Measurements from ENCODE around the gene MC2R. TPM values are rescaled to one million over a fixed set of nuclear protein-coding genes. Genes with fewer than 3 reads are reported as not detected.

MC2R gene
- total RNA-seq, 2 donors from 2014 or later = not detected

DNA sequence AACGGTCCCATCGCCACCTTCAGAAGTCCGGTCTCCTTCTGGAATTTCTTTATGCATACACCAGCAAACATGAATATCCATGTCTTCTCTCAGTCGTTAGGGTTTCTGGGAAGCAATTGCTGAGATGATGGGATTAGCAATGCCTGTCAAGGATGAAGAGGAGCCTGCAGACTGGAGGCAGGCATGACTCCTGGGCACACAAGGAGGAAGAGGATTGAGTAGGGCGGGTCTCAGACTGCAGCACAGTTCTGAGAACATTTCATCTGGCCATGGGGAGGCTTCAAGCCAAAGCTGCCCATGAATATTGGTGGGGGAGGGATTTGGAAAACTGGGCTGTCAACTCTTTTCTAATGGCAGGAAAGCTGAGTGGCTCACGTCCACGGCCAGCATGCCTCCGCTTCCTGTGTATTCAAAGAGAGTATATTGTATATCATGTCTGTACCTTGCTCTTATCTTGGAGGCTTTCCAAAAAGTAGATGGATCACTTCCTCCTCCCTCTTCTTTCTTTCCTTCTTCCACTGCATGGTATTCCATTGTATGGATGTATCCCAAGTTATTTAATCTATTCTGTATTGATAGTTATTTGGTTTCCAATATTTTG lies 24.5 kb downstream of the MC2R start:
- no peak for TF ChIP-seq CTCF (IDR thresholded peaks at IDR 0.05)
- H3K36me3 ChIP-seq = no peaks in the 10 kb centered on the region
- no peaks in the 10 kb centered on the region for H3K27me3 ChIP-seq (replicated peaks; ENCODE audit: insufficient read depth)
- no peak overlapping the region for H3K27ac ChIP-seq
- DNase-seq (ENCODE audit: low spot score) (no peak), ATAC-seq (ENCODE audit: insufficient number of reproducible peaks, low FRiP score, low read depth) (no peak)
- H3K4me3 ChIP-seq = no peak overlapping the region
- H3K4me1 ChIP-seq (ENCODE audit: control insufficient read depth in 1 of 2, low read depth in 2 of 2) = no peaks in the 10 kb centered on the region
- H3K9me3 ChIP-seq = no peaks in the 10 kb centered on the region

- H3K27me3 ChIP-seq (replicated peaks; ENCODE audit: insufficient read depth) = no peaks in the 10 kb centered on the region
- H3K4me1 ChIP-seq (ENCODE audit: control insufficient read depth in 1 of 2, low read depth in 2 of 2) = no peaks in the 10 kb centered on the region
- no peak overlapping the region for H3K4me3 ChIP-seq
- no peak overlapping the region for H3K27ac ChIP-seq
- ATAC-seq (ENCODE audit: insufficient number of reproducible peaks, low FRiP score, low read depth) (no peak), DNase-seq (ENCODE audit: low spot score) (no peak)
- H3K36me3 ChIP-seq = no peaks in the 10 kb centered on the region
- no peaks in the 10 kb centered on the region for H3K9me3 ChIP-seq
- TF ChIP-seq CTCF (IDR thresholded peaks at IDR 0.05) = no peak
Measured at GRCh38 chr18:13889671-13890070, 25.7 kb downstream of the MC2R start.

- H3K4me3 ChIP-seq = no peak overlapping the region
- ATAC-seq (ENCODE audit: insufficient number of reproducible peaks, low FRiP score, low read depth) = no peak
- H3K9me3 ChIP-seq = no peaks in the 10 kb centered on the region
- no peak for TF ChIP-seq CTCF (IDR thresholded peaks at IDR 0.05)
- H3K4me1 ChIP-seq (ENCODE audit: control insufficient read depth in 1 of 2, low read depth in 2 of 2) = no peaks in the 10 kb centered on the region
- H3K27me3 ChIP-seq (replicated peaks; ENCODE audit: insufficient read depth) = no peaks in the 10 kb centered on the region
- no peak for DNase-seq (ENCODE audit: low spot score)
- no peak overlapping the region for H3K27ac ChIP-seq
- no peaks in the 10 kb centered on the region for H3K36me3 ChIP-seq
Measured at GRCh38 chr18:13888191-13888716, 27.1 kb downstream of the MC2R start.

GRCh38 chr18:13885009-13885408 lies 30.3 kb downstream of the MC2R start:
- ATAC-seq (ENCODE audit: insufficient number of reproducible peaks, low FRiP score, low read depth) = no peak
- H3K9me3 ChIP-seq = no peaks in the 10 kb centered on the region
- H3K27ac ChIP-seq = no peak overlapping the region
- H3K36me3 ChIP-seq = no peaks in the 10 kb centered on the region
- H3K4me1 ChIP-seq (ENCODE audit: control insufficient read depth in 1 of 2, low read depth in 2 of 2) = no peaks in the 10 kb centered on the region
- no peaks in the 10 kb centered on the region for H3K27me3 ChIP-seq (replicated peaks; ENCODE audit: insufficient read depth)
- H3K4me3 ChIP-seq = no peak overlapping the region
- no peak for DNase-seq (ENCODE audit: low spot score)
- TF ChIP-seq CTCF (IDR thresholded peaks at IDR 0.05) = no peak

DNA sequence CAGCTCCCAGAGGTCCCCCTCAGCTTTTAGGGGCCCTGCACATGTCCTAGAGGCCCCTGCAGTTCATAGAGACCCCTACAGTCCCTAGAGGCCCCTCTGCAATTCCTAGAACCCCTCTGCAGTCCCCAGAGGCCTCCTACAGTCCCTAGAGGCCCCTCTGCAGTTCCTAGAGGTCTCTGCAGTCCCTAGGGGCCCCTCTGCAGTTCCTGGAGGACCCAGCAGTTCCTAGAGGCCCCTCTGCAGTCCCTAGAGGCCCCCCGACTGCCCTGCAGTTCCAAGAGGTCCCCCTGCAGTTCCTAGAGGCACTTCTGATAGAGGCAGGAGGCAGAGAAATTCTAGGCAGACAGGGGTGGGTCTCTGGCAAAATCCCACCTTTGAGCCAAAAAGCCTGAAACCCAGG lies 35.4 kb downstream of the MC2R start:
- H3K4me1 ChIP-seq (ENCODE audit: control insufficient read depth in 1 of 2, low read depth in 2 of 2) = no peaks in the 10 kb centered on the region
- no peak overlapping the region for H3K4me3 ChIP-seq
- DNase-seq (ENCODE audit: low spot score) (no peak), ATAC-seq (ENCODE audit: insufficient number of reproducible peaks, low FRiP score, low read depth) (no peak)
- TF ChIP-seq CTCF (IDR thresholded peaks at IDR 0.05) = no peak
- no peak overlapping the region for H3K27ac ChIP-seq
- H3K36me3 ChIP-seq = no peaks in the 10 kb centered on the region
- H3K9me3 ChIP-seq = no peaks in the 10 kb centered on the region
- H3K27me3 ChIP-seq (replicated peaks; ENCODE audit: insufficient read depth) = no peaks in the 10 kb centered on the region
